NCI-H2107 (cell line): Measurements from ENCODE around the gene PRKN.

Source experiments
- DNase-seq: peaks from one replicate; lab custom pipeline; 2025; lab: John Stamatoyannopoulos, UW

PRKN gene

GRCh38 chr6:161792851-161793493, 934.6 kb downstream of the PRKN start:
- DNase-seq = no peak

GRCh38 chr6:161788531-161788930, 939.0 kb downstream of the PRKN start:
- no peak for DNase-seq

- no peak for DNase-seq
Measured at GRCh38 chr6:161772176-161772575, 955.4 kb downstream of the PRKN start.

GRCh38 chr6:161761966-161762365, 965.6 kb downstream of the PRKN start:
- no peak for DNase-seq

- DNase-seq = no peak
Measured at GRCh38 chr6:161755080-161755479, 972.5 kb downstream of the PRKN start.

- DNase-seq = no peak
Measured at GRCh38 chr6:161750686-161751085, 976.9 kb downstream of the PRKN start.

- no peak for DNase-seq
Measured at GRCh38 chr6:161749576-161749975, 978.0 kb downstream of the PRKN start.

GRCh38 chr6:161748535-161749416, 978.8 kb downstream of the PRKN start:
- no peak for DNase-seq

- DNase-seq = no peak
Measured at GRCh38 chr6:161747506-161747905, 980.1 kb downstream of the PRKN start.

GRCh38 chr6:161745594-161746141, 981.9 kb downstream of the PRKN start:
- DNase-seq = no peak

GRCh38 chr6:161745128-161745527, 982.4 kb downstream of the PRKN start:
- no peak for DNase-seq

GRCh38 chr6:161744211-161745067, 983.1 kb downstream of the PRKN start:
- no peak for DNase-seq

GRCh38 chr6:161743509-161744178, 983.9 kb downstream of the PRKN start:
- no peak for DNase-seq

- DNase-seq = no peak
Measured at GRCh38 chr6:161740486-161740885, 987.1 kb downstream of the PRKN start.

GRCh38 chr6:161736781-161737292, 990.7 kb downstream of the PRKN start:
- no peak for DNase-seq

GRCh38 chr6:161736326-161736725, 991.2 kb downstream of the PRKN start:
- no peak for DNase-seq

- DNase-seq = no peak
Measured at GRCh38 chr6:161732594-161732993, 995.0 kb downstream of the PRKN start.

GRCh38 chr6:161727083-161727833, 1000.3 kb downstream of the PRKN start:
- no peak for DNase-seq

GRCh38 chr6:161722394-161722793, 1005.2 kb downstream of the PRKN start:
- no peak for DNase-seq

- DNase-seq = no peak
Measured at GRCh38 chr6:161721511-161721910, 1006.1 kb downstream of the PRKN start.

GRCh38 chr6:161716176-161716575, 1011.4 kb downstream of the PRKN start:
- DNase-seq = no peak
